DMS114 treated with DMSO at 0.1 percent for 48 hours (cell line): ENCODE results near the gene HIVEP3.

Experiments
- DNase-seq: peaks from one replicate; lab custom pipeline; 2025; ENCODE audit not compliant: unreplicated experiment; lab: John Stamatoyannopoulos, UW

The HIVEP3 gene

DNA sequence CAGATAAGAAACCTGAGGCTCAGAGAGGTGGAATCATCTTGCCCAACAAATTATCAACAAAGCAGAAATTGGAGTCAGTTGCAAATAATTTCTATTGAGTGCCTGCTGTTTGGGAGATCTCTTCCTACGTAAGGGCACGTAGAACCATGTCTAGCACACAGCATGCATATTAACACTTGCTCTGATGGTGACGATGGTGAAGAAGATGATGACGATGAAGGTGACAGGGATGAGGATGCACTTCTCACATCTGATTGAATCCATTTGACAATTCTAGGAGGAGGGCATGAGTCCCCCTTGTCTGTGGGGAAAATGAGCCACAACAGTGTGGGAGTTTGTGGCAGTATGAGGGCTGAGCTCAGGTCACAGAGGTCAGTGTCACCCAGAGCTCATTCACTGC, 183.6 kb downstream of the HIVEP3 start:
- DNase-seq, result no peak

DNA sequence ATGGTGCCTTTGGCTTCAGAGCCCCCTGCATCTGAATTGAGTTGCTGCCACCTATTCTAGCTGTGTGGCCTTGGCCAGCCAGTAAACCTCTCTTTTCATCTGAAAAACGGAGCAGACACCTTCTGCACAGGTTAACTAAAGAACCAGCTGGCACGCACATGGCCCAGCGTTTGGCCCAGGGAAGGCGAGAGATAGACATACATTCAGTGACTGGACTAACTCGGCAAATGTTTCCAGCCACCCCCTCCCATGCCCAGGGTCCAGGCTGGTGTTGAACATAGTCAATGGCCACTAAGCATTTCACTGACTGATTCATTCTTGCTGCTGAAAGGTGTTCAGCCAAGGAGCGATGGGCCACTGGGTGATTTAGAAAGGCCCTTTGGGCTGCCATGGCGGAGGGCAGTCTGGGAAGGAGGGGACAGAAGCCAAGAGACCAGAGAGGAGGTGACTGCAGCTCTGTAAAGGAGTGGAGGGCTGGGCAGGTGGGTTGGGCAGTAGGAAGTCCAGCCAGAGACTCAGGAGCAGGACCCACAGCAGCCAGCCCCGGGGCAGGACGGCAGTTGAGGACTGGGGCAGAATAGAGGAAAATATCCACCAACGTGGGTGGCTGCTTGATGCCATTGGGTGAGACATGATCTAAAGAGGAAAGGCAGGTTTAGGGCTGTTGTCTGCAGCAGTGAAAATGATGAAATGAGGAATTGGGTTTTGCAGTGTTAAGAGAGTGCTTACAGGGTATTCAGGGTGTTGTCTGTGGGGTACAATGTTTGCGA, 184.3 kb downstream of the HIVEP3 start:
- DNase-seq, result no peak

DNA sequence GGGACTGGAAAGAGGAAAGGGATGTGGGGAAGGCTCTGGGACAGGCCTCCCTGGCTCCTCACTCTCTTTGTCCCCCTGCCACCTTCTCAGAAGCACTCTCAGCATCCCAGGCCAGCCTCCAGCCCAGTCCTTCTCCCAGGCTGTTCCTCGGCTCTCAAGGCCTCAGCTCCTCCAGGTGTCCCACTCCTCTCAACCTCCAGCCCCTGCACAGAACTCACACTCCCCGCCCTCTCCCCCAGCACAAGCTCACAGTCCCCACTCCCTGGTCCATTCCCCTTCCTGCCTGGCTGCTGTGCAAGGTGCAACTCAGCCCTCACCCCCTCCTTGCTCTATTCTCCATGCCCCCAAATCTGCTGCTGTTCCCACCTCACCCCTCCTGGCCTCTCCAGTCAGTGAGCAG, 185.0 kb downstream of the HIVEP3 start:
- no peak for DNase-seq

DNA sequence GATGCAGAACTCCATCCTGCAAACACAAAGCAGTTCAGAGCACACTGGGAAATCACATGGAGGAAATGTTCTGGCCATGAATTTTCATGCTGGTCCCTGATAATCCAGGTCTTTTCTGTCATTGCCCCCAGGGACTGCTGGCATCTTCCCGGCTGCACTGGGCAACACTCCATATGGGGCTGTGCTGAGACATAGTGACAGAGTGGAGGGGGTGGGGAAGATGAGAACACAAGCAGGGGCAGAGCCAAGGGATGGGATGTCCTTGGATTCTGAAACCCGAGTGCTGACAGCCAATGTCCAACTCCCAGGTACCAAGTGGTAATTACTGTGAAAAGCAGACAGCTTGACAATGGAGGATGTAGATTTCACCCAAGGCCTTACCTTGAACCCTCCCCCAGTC, 185.7 kb downstream of the HIVEP3 start:
- DNase-seq, result no peak

DNA sequence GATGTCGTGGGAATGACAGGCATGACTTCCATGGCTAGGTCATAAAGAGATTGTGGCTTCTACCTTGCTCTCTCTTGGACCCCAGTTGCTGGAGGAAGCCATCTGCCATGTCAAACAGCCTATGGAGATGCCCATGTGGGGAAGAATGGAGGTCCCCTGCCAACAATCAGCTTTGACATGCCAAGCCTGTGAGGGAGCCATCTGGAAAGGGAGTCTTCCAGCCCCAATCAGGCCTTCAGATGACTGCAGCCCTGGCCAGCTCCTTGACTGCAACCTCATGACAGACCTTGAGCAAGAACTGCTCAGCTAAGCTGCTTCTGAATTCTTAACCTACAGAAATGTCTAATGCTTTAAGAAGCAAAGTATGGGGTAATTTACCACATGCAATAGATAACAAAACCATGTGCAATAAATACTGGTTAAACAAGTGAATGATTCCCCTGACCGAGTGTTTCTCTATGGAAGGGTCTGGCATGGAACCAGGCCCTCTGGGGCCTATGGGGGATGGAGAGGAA, 187.1 kb downstream of the HIVEP3 start:
- no peak for DNase-seq

DNA sequence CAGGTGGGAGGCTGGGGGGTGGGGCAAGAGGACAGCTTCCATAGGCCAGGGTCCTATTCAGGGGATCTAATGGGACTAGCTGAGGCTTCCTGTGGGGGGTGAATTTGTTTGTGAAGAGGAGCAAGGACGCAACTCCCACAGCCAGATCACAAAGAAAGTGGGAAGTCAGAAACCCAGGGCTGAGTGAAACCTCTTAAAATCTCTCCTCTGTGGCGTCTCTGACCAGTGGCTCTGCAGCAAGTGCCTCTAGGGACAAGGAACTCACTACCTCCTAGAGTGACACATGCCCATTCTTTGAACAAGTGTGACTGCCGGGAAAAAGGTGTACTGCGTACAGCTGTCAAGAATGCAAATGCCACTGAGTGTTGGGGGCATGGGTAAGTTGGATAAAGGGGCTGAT, 187.9 kb downstream of the HIVEP3 start:
- DNase-seq, result no peak

DNA sequence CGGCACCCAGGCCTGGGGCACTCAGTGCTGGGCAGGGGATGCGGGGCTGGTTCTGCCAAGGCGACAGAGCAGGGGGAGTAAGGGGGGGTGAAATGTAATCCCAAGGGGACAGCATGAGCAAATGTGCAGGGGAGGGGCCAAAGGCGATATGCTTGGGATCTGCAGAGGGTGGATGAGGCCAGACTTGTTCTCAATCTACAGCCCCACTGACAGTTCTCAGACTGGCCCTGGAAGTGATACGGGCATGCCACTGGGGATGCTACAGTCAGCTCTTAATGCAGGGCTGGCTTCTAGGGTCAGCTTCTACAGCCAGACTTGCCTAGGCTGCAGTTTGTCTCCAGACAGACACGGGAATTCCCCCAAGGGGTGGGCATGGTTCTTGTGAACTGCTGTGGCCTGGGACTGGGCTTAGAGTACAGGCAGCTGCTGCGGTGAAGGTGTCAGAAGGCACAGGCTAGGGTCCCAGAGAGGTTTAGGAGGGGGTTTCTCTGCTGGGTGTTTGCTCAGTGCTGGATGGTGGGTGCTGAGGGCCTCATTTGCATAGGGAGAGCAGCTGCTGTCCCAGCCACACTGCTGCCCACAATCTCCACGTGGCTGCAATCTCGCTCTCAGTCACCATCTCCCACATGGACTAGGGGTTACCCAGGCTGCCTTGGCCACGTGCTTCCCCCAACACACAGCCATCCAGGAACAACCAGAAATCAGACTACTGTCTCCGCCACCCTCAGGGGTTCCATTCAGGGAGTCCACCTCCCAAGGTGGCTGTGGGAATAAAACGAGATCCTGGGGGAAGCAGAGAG, 190.1 kb downstream of the HIVEP3 start:
- no peak for DNase-seq

DNA sequence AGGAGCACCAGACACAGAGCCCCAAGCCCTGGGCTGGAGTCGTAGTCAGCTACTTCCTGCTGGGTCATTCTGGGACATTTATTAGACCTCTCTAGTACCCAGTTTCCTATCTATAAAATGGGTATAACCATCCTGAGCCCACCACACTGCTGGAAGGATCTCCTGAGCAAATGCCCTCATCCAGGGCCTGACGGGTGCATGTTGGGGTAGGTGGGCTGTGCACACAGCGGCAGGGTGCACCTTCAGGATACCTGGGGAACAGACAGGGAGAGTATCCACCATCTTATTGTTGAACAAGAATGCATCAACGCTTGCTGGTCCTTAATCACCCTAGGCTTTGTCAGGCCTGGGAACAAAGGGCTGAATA, 191.0 kb downstream of the HIVEP3 start:
- no peak for DNase-seq

DNA sequence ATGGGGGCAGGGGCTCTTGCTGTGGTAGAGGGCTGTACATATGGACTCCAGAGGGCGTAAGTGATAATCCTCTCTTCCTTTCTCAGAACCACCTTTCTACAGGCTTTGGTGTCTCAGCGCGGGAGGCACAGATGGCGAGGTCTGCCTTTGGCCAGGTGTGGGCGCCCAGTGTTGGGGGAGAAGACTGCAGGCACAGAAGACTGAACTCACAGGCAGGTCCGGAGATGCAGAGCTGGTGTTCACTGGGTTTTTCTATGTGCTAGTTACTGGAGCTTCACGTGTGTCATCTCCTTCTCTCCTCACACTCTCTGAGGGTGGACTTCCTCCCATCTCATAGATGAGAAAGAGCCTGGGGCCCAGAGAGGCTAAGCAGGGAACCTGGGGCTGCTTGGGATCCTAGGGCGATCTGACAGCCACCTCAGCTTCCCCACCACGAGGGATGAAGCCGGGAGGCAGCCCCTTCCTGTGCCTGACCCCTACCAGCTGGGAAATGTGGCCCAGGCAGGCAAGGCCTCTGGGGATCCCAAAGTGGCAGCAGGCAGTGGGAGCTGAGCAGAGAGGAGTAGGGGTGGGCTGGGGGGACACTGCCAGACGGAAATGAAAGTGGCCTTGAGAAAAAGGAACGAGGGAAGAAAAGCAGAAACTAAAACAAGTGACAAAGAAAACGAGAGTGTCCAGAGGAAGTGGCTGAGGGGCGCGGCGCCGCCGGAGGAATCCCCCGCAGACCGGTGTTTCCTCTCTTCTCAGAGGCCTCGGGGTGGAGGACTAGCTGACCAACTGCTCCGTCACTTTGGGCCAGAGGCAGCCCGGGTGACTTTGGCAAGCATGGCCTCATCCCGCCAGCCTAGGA, 191.6 kb downstream of the HIVEP3 start:
- DNase-seq, result no peak

DNA sequence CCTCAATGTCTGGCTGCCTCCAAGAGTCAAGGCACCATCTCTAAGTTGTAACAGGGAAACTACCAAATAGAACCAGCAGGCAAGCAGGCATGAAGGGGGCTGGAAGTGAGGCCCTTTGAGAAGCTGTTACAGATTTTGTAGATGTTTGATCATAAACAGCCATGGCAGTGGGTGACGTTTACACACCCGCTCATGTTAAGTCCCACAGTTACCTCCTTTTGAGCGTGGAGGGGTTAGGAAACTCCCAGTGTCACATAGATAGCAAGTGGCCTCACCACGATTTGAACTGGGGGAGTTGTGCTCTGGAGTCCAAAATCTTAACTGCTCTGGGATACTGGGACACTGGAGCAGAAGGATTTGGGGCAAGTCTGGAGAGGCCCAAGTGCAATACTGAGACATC, 192.4 kb downstream of the HIVEP3 start:
- DNase-seq, result no peak

DNA sequence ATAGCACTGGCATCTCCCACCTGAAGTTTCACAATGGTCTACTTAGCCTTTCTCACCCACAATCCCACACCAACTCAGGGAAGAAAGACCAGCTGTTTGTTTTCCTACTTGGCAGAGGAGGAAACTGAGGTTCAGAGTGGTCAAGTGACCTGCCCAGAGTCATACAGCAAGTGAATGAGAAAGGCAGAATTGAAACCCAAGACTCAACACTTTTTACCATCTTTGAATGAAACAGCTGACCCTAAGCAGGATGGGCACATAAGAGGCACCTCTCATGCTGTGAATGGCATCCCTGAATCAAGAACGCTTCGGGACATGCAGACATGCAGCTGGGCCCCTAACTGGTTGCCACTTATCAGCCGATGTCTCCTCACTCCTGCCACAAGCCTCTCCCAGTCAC, 193.8 kb downstream of the HIVEP3 start:
- no peak for DNase-seq

DNA sequence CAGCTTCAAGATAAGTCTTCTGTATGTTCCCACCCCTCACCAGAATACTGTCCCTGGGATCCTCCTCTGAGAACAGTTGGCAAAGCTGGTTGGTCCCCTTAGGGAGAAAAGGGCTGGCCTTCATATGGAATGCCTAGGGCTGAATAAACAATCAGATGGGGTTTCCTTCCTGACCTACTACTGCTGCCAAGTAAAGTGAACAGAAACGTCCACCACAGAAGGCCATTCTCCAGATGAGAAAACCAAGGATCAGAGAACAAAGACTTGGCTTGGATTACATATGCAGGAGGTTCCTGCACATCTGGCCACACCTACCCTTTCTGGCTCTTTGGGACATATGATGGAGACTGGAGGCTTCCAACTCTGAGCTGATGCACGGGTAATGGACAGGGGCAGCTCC, 194.5 kb downstream of the HIVEP3 start:
- DNase-seq, result no peak

DNA sequence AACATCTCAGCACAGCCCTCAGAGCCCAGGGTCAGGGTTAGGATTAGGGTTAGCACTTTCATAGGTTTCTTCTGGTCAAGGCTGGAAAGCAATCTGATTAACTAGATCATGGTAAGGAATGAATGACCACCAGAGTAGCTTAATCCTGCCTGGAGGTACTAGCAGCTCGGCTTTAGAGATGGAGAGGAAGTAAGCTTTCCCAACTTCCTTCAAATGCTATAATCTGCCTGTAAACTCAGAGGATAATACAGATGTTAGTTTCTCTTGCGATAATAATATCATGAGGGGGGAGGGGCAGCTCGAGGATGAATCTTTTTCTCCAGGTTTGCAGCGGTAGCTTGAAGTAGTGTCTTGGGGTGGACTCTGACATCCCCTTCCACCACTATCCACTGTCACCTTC, 194.9 kb downstream of the HIVEP3 start:
- DNase-seq, result no peak

DNA sequence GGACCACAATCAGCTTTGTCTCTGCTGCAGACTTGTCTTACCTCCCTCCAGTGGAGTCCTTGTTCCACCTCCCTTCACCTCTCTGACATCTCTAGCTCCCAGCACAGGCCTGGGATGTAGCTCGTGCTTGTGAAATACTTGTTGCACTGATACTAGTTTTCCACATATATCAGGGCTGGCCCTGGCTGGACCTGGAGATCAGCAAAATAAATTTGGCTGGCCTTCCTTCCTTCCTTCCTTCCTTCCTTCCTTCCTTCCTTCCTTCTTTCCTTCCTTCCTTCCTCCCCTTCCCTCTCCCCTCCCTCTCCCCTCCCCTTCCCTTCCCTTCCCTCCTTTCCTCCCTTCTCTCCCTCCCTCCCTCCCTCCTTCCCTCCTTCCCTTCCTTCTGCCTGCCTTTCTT, 196.5 kb downstream of the HIVEP3 start:
- DNase-seq, result no peak

DNA sequence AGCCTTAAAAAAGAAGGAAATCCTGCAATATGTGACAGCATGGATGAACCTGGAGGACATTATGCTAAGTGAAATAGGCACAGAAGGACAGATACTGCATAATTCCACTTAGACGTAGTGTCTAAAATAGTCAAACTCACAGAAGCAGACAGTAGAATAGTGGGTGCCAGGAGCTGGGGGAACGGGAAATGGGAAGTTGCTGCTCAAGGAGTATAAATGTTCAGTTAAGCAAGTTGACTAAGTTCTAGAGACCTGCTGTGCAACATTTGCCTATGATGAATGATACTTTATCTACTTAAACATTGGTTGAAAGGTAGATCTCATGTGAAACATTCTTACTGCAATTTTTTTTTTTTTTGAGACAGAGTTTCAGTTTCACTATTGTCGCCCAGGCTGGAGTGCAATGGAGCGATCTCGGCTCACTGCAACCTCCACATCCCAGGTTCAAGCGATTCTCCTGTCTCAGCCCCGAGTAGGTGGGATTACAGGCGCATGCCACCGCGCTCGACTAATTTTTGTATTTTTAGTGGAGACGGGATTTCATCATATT, 197.8 kb downstream of the HIVEP3 start:
- DNase-seq, result no peak

DNA sequence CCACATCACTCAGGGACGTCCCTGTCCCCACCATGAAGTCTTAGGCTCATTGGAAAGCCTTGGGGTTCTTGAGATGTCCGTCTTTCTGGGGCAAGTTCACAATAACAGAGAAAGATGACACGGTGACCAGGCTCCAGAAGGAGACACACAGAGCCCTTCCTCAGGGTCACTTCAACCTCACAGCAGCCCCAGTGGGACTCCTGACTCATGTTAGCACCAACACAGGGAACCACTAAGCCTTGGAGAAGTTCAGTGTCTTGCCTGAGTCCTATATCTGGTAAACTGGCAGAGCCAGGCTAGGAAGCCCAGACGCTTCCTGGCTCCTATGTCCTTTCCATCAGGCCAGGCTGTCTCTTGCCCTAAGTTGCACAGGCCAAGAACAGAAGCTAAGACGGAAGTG, 199.1 kb downstream of the HIVEP3 start:
- DNase-seq, result no peak

DNA sequence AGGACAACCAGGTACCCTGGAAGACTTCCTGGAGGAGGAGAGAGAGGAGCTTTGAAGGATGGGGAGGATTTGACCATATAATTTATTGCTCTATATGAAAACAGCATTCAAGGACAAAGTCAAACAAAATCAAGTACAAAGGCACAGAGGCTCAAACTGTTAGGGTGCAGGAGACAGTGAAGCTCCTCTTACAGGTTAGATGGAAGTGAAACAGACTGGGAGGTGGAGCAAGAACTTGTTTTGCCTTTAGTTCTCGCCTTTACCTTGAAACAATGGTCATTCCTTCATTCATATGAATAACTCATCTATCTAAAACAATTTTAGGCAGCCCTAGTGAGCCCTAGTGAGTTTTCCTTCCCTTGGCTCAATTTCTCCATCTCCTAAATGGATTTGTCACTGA, 199.6 kb downstream of the HIVEP3 start:
- DNase-seq, result no peak

DNA sequence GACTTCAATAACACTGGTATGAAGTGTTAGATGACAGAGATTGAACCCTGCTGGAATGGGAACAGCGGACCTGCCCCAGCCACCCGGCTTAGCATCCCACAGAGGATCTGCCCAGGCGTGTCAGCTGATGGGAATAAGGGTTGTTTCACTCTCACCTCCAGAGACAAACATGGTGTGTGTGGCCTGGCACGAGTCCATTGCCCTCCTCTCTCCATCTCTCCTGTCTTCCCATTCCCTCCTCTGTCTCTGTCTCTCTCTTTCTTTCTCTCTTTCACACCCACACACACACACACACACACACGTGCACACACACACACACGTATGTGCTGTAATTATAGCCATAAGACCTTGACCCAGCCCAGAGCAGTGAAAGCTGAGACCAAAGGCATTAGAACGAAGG, 200.2 kb downstream of the HIVEP3 start:
- no peak for DNase-seq

DNA sequence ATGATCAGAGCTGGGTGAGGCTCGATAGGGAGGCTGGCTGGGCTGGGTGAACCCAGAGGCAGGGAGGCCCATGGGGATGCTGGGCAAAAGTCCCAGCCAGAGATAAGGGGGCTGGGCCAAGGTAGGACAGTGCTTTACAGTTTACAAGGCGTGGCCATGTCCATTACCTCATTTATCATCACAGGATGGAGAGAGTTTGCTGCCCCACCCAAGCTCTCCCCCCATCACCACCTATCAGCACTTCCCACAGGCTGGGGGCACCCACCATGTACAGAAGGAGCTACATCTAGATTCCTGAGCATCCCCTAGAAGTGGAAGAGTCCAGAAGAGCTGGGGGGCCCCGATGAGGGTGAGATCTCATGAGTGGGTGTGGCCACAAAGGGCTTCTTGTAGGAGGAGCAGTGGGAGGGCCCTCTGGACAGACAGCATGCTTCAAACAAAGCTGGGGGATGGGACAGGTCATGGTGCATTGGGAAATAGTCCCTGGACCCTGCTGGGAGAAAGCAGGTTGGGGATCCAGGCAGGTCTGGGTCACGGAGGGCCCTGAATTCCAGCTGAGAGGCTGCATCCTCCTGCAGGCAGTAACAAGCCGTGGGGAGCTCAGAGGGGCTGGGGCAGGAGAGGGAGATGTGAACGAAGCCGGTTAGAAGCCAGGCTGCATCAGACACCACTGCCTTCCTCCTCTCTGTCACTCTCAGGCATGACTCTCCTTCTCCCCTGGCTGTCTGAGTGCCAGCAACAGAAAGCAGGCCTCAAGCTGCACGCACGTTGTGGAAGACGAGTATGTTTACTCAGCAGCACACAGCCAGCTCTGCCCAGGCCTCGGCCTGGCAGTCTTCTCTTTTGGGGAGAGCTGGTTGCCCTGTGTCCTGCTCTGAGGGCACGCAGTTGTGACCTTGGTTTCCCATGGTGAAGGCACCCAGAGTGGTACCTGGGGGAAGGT, 202.3 kb downstream of the HIVEP3 start:
- no peak for DNase-seq

DNA sequence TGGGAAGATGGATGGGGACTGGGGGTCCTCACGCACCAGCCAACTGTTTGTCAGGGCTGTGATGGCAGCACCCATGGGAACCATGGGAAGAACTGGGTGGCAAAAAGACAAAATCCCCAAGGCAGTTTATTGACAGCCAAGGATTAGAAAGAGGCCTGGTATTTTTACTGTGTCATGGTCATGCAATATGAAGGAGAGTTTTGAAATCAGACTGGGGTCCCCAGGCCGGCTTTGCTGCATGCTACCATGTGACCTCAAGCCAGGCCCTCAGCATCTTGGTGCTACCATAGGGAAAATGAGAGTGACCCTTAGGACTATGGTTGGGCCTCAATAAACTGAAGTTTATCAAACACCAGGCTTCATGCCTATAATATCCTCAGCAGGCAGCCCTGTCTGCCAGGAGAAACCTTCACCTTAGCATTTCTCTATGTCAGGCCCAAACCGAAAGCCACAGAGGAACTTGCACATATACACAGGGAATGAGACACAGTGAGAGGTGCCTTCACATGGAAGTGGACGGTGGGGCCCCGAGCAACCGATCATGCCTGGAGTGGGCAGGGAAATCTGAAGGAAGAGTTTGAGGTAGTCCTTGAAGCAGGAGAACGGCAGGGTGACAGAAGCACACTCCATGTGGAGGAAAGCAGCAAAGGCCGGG, 203.2 kb downstream of the HIVEP3 start:
- no peak for DNase-seq
